ENCODE data around the gene MAST4.

MAST4 gene

GRCh38 chr5:67190410-67190809 is 594.2 kb downstream of the MAST4 start:
- peaks cover 2% of the 10 kb centered on the region for H3K9me3 Mint-ChIP-seq
- H3K27ac Mint-ChIP-seq: peak overlapping the region; percentile 14 to 88 (median 83)
- peaks cover 22% of the 10 kb centered on the region for H3K4me1 Mint-ChIP-seq
- TF ChIP-seq CTCF (IDR thresholded peaks at IDR 0.05; ENCODE audit: unreplicated experiment in 3 of 3): no peak
- no peaks in the 10 kb centered on the region for H3K27me3 Mint-ChIP-seq (ENCODE audit: low read depth)
- H3K4me3 Mint-ChIP-seq: no peak overlapping the region
- peaks cover 4% of the 10 kb centered on the region for H3K36me3 Mint-ChIP-seq (ENCODE audit: low read depth)

DNA sequence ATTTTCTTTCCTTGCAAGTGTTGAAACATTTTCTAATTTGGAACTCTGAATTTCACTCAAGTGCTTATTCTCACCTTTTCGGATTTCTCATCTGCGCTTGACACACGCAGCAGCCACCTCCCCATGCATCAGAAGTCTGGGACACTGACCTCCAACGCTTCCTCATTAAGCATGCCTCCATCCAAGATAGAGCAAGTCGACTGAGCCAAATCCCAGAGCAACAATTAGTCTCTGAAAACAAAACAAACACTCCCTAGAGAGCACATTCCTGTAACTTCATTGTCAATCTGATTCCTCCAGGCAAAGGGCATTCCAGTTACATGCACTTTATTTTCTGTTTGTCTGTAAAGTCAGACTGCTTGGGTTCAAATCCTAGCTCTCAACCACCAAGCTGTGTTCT is 594.7 kb downstream of the MAST4 start:
- peaks cover 4% of the 10 kb centered on the region for H3K36me3 Mint-ChIP-seq (ENCODE audit: low read depth)
- H3K4me3 Mint-ChIP-seq: peak overlapping the region in 2 of 3 experiments; percentile 24 to 35
- H3K27ac Mint-ChIP-seq: peak overlapping the region; percentile 14 to 88 (median 83)
- peaks cover 2% of the 10 kb centered on the region for H3K9me3 Mint-ChIP-seq
- TF ChIP-seq CTCF (IDR thresholded peaks at IDR 0.05; ENCODE audit: unreplicated experiment in 3 of 3): no peak
- peaks cover 27% of the 10 kb centered on the region for H3K4me1 Mint-ChIP-seq
- H3K27me3 Mint-ChIP-seq (ENCODE audit: low read depth): no peaks in the 10 kb centered on the region

- H3K27me3 Mint-ChIP-seq (ENCODE audit: low read depth): no peaks in the 10 kb centered on the region
- peaks cover 4% of the 10 kb centered on the region for H3K36me3 Mint-ChIP-seq (ENCODE audit: low read depth)
- peaks cover 2% of the 10 kb centered on the region for H3K9me3 Mint-ChIP-seq
- H3K27ac Mint-ChIP-seq: peak overlapping the region; percentile 80 to 94 (median 85)
- no peak for TF ChIP-seq CTCF (IDR thresholded peaks at IDR 0.05; ENCODE audit: unreplicated experiment in 3 of 3)
- peaks cover 27% of the 10 kb centered on the region for H3K4me1 Mint-ChIP-seq
- H3K4me3 Mint-ChIP-seq: no peak overlapping the region
Observed at GRCh38 chr5:67192719-67193438, 596.7 kb downstream of the MAST4 start.

- Mint-ChIP-seq H3K9me3 (peaks cover 2% of the 10 kb centered on the region), H3K4me1 (peaks cover 27% of the 10 kb centered on the region), H3K27ac (peak overlapping the region; percentile 80 to 94 (median 85)), H3K27me3 (ENCODE audit: low read depth) (no peaks in the 10 kb centered on the region), H3K36me3 (ENCODE audit: low read depth) (peaks cover 4% of the 10 kb centered on the region), H3K4me3 (no peak overlapping the region)
- TF ChIP-seq CTCF (IDR thresholded peaks at IDR 0.05; ENCODE audit: unreplicated experiment in 3 of 3): no peak
Observed at GRCh38 chr5:67193439-67193807, 597.2 kb downstream of the MAST4 start.

DNA sequence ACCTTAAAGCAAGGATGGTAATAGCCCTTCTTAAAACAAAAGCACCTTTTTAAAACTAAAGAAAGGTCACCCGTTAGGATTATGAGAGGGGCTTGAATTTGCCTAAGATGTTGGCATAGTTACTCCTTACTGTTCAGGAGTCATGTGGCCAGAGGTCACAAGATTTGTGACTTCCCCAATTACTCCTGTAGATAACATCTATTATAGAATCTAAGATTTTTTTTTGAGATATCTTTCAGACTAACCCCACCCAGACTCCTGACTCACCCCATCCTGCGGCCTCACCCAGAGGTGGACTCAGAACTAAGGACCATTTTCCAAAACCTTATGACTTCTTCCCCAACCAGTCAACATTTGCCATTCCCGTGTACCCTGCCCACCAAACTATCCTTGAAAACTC is 598.0 kb downstream of the MAST4 start:
- Mint-ChIP-seq H3K4me1 (peaks cover 27% of the 10 kb centered on the region), H3K9me3 (peaks cover 2% of the 10 kb centered on the region)

More for the DNA sequence above, 598.0 kb downstream of the MAST4 start:
- H3K27me3 Mint-ChIP-seq (ENCODE audit: low read depth): no peaks in the 10 kb centered on the region
- H3K36me3 Mint-ChIP-seq (ENCODE audit: low read depth): peaks cover 4% of the 10 kb centered on the region
- no peak for TF ChIP-seq CTCF (IDR thresholded peaks at IDR 0.05; ENCODE audit: unreplicated experiment in 3 of 3)
- H3K4me3 Mint-ChIP-seq: no peak overlapping the region
- H3K27ac Mint-ChIP-seq: peak overlapping the region in 1 of 3 experiments; percentile 85

Data from nephron (organoid).